ENCODE measurements around the gene HACD3.

GRCh38 chr15:65547841-65548240 is 17.6 kb downstream of the HACD3 start:
- no peak for TF ChIP-seq POLR2AphosphoS5 (IDR thresholded peaks at IDR 0.05; ENCODE audit: low read depth, low read length)
- TF ChIP-seq POLR2A (IDR thresholded peaks at IDR 0.05; ENCODE audit: low read depth, low read length), result no peak
- no peak for TF ChIP-seq TAF1 (IDR thresholded peaks at IDR 0.05; ENCODE audit: borderline replicate concordance, low read depth, low read length)

All from GM12892 (cell line).